Fibroblast of villous mesenchyme (primary cell): ENCODE data around the gene MAN1C1. TPM values are rescaled to one million over a fixed set of nuclear protein-coding genes. Genes with fewer than 3 reads are reported as not detected.

ENCODE experiments used
- DNase-seq: peaks from one replicate; pipeline ENCODE4 v3.0.0-alpha.2; 2010; ENCODE audit warnings: low read depth
- H3K4me3 ChIP-seq: 2 replicates; pipeline ENCODE4 v1.5.1; 2011; ENCODE audit warnings: low read depth, mild to moderate bottlenecking, low read length
- CTCF ChIP-seq: IDR thresholded peaks from 2 replicates; pipeline ENCODE4 v1.5.1; 2012; ENCODE audit warnings: low read depth, mild to moderate bottlenecking, low read length; ENCODE audit not compliant: insufficient read depth
- total RNA-seq: library from RNA; depleted of rRNA; stranded (reverse); fragments of >200 nt; gene quantifications from 2 replicates; pipeline ENCODE4 v1.2.3, GENCODE V29; 2012

The MAN1C1 gene
- total RNA-seq, 1 donor, result 5.2 TPM

- TF ChIP-seq CTCF, result no peak
- H3K4me3 ChIP-seq, result no peak overlapping the region
- DNase-seq, result no peak
Measured at GRCh38 chr1:25808481-25809244, 192.1 kb downstream of the MAN1C1 start.

GRCh38 chr1:25809283-25809926, 192.8 kb downstream of the MAN1C1 start:
- DNase-seq, result no peak
- no peak for TF ChIP-seq CTCF

GRCh38 chr1:25809929-25810328, 193.3 kb downstream of the MAN1C1 start:
- DNase-seq, result no peak
- TF ChIP-seq CTCF, result no peak
- no peak overlapping the region for H3K4me3 ChIP-seq

More at GRCh38 chr1:25809283-25809926, 192.8 kb downstream of the MAN1C1 start:
- H3K4me3 ChIP-seq, result no peak overlapping the region

GRCh38 chr1:25810341-25811299, 194.0 kb downstream of the MAN1C1 start:
- peak; percentile 87 for TF ChIP-seq CTCF
- DNase-seq, result peak; percentile 37
- no peak overlapping the region for H3K4me3 ChIP-seq

- no peak overlapping the region for H3K4me3 ChIP-seq
- no peak for DNase-seq
- TF ChIP-seq CTCF, result no peak
Measured at GRCh38 chr1:25811384-25812082, 194.9 kb downstream of the MAN1C1 start.
